Activated CD4-positive, alpha-beta T cell treated with anti-CD3 and anti-CD28 coated beads for 48 hours (primary cell): Measurements from ENCODE around the gene VPS26A.
A peak's percentile ranks its signal among the peaks of the same experiment; 100 is the strongest.

ENCODE experiments used
- DNase-seq: peaks from one replicate; pipeline ENCODE4 v3.0.0-alpha.2; 2020

Gene VPS26A

DNA sequence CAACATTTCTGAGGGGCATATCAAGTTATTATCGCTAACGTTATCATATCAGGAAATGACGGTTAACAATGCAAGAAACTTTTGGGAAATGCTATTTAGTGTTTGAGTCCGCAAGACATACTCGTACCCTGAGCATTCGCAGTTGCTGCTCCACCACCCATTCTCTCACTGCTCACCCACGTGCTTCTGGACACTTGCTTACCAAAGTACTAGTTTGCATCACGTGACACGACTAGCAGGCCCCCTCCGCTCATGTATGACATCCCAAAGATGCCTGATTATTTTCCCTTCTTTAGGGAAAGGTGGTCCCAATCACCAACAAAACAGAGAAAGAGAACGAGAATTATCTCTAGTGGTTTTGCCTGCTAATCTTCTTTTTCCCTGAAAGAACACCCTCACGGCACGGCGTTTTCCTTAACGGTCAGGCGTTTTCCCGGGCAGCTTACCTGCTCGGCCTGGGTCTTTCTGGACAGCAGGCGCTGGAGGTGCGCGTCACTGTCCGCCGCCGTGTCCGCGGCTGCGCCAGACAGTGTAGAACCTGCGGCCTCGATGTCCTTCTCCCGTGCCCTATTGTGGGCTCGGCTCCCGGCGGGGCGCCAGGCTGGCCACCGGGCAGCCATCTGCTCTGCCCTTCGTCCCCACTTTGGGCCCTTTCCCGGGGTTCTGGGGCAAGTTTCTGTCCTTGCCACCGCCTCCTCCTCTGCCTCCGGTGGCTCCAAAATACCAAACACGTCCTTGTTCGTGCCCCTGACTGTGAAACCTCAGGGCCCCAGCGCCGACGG, 56.0 kb downstream of the VPS26A start, which contains the start of gene SUPV3L1:
Gene SUPV3L1 (plus strand): TSS at position 492 of the 782 bp plus-strand sequence. CDS start 58 bp downstream, at position 550.
- peak; percentile 90 for DNase-seq

GRCh38 chr10:69180525-69181204, 56.7 kb downstream of the VPS26A start:
- peak; percentile 39 for DNase-seq

- DNase-seq = no peak
These were observed 57.5 kb downstream of the VPS26A start for GRCh38 chr10:69181433-69181832.

GRCh38 chr10:69182005-69182404, 58.0 kb downstream of the VPS26A start:
- DNase-seq = no peak

- no peak for DNase-seq
These were observed 62.5 kb downstream of the VPS26A start for GRCh38 chr10:69186524-69186923.

DNA sequence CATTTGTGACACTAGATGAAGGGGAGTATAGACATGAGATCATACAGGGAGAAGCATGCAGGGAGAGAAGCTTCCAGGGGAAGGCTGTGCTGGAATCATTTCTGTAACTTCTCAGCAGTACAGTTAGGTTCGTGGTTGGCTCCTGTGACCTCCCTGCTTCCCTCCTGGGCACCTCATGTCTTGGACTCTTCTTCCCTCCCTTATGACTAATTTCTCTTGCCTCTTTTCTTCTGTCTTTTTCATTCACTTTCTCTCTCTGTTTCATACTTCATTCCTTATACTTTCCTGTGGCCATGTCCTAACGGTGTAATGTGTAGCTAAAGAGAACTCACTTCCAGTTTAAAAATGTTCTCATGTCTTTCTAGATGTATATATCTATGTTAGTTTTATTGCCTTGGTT, 77.1 kb downstream of the VPS26A start:
- no peak for DNase-seq

- DNase-seq = no peak
These were observed 78.4 kb downstream of the VPS26A start for GRCh38 chr10:69202332-69202731.

GRCh38 chr10:69208761-69209160, 84.8 kb downstream of the VPS26A start:
- no peak for DNase-seq

- DNase-seq = no peak
These were observed 86.0 kb downstream of the VPS26A start for GRCh38 chr10:69209787-69210484.

- DNase-seq = no peak
These were observed 87.1 kb downstream of the VPS26A start for GRCh38 chr10:69211104-69211503.

DNA sequence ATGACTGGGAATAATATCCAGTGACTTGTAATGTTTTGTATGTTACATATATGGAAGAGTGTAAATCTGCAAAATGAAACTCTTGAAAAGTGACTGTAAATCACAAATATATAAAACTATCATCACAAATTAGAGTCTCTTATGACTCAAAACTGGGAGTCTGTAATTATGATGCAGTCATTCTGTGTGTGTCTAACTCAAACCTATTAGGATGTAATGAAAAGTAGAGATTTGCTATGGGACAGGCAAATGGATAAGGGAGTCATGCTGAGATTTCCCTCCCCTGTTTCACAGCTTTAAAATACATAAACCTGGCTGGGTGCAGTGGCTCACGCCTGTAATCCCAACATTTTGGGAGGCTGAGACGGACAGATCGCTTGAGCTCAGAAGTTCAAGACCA, 87.5 kb downstream of the VPS26A start:
- DNase-seq = no peak

- DNase-seq = no peak
These were observed 89.8 kb downstream of the VPS26A start for GRCh38 chr10:69213591-69214311.

GRCh38 chr10:69214666-69215131, 90.7 kb downstream of the VPS26A start:
- no peak for DNase-seq

- DNase-seq = peak; percentile 43
These were observed 91.6 kb downstream of the VPS26A start for GRCh38 chr10:69215405-69216171.

- DNase-seq = no peak
These were observed 92.7 kb downstream of the VPS26A start for GRCh38 chr10:69216577-69217118.

GRCh38 chr10:69217119-69217754, 93.3 kb downstream of the VPS26A start:
- no peak for DNase-seq

GRCh38 chr10:69218831-69219230, 94.9 kb downstream of the VPS26A start:
- DNase-seq = no peak

GRCh38 chr10:69220041-69220451, 96.1 kb downstream of the VPS26A start, which contains the start of gene HKDC1:
Gene HKDC1, plus strand, starts transcription at chr10:69220332. Its CDS starts 104 bp downstream, at chr10:69220436.
- DNase-seq = no peak

GRCh38 chr10:69220507-69220906, 96.5 kb downstream of the VPS26A start:
- no peak for DNase-seq
